SK-N-SH (cell line): ENCODE data around the gene MTHFD2L. TPM values are rescaled to one million over a fixed set of nuclear protein-coding genes. Genes with fewer than 3 reads are reported as not detected.

Source experiments
- CTCF ChIA-PET: fragments of 300-600, 350-600 bp; formaldehyde crosslinking; extraction: SDS; loops from one replicate; lab custom pipeline; 2021; lab: Yijun Ruan, JAX
- POLR2A ChIA-PET: fragments of 350-600 bp; sonication (Branson Sonifier 250); formaldehyde crosslinking; extraction: SDS; loops from one replicate; lab custom pipeline; 2020; ENCODE audit warnings: antibody characterized with exemption, inconsistent platforms; lab: Yijun Ruan, JAX
- DNase-seq: peaks from one replicate; pipeline ENCODE4 v3.0.0; 2012
- H2AFZ ChIP-seq: fragments of 200-600 bp; sonication (generic); 2 replicates; pipeline ENCODE4 v1.8.1; 2016; ENCODE audit warnings: antibody characterized with exemption, mild to moderate bottlenecking, low read depth
- H3F3A ChIP-seq: fragments of 200-600 bp; sonication (generic); replicated peaks from 2 replicates; pipeline ENCODE3; 2016; ENCODE audit warnings: antibody characterized with exemption, mild to moderate bottlenecking; ENCODE audit not compliant: insufficient read depth
- H3K27ac ChIP-seq, 2 experiments: fragments of 200-500 bp in 1 of 2; fragments of 200-600 bp in 1 of 2; sonication (Bioruptor generic) in 1 of 2; sonication (generic), shearing (Covaris generic) in 1 of 2; 2 replicates each; pipeline versions ENCODE4 v1.5.1 to v1.6.1; 2014 to 2016; ENCODE audit warnings: low read depth in 2 of 2, inconsistent platforms in 1 of 2, low read length in 1 of 2, mild to moderate bottlenecking in 1 of 2, mixed read lengths in 1 of 2
- H3K27me3 ChIP-seq: fragments of 200-600 bp; sonication (generic), shearing (Covaris generic); 2 replicates; pipeline ENCODE4 v1.6.1; 2016; ENCODE audit warnings: mixed run types; ENCODE audit not compliant: insufficient read depth
- H3K36me3 ChIP-seq, 2 experiments: fragments of 200-500 bp in 1 of 2; fragments of 200-600 bp in 1 of 2; sonication (Bioruptor generic) in 1 of 2; sonication (generic) in 1 of 2; replicated peaks in 1 of 2; 2 replicates each; pipeline versions ENCODE3 to v1.5.1; 2014 to 2016; ENCODE audit warnings: low read length in 1 of 2, mild to moderate bottlenecking in 1 of 2; ENCODE audit not compliant: insufficient read depth in 2 of 2, control insufficient read depth in 1 of 2
- H3K4me1 ChIP-seq, 2 experiments: fragments of 200-500 bp in 1 of 2; fragments of 200-600 bp in 1 of 2; sonication (Bioruptor generic) in 1 of 2; sonication (generic), shearing (Covaris generic) in 1 of 2; 2 replicates each; pipeline versions ENCODE4 v1.5.1 to v1.6.1; 2014 to 2016; ENCODE audit warnings: low read depth in 1 of 2, low read length in 1 of 2, mixed run types in 1 of 2; ENCODE audit not compliant: insufficient read depth in 2 of 2, control insufficient read depth in 1 of 2
- H3K4me2 ChIP-seq: fragments of 200-600 bp; sonication (generic), shearing (Covaris generic); 2 replicates; pipeline ENCODE4 v1.6.1; 2017; ENCODE audit warnings: mixed run types
- H3K4me3 ChIP-seq, 2 experiments: fragments of 200-500 bp in 1 of 2; fragments of 200-600 bp in 1 of 2; sonication (Bioruptor generic) in 1 of 2; sonication (generic), shearing (Covaris generic) in 1 of 2; 2 replicates each; pipeline versions ENCODE4 v1.5.1 to v1.8.1; 2014 to 2016; ENCODE audit warnings: low read depth in 2 of 2, inconsistent platforms in 1 of 2, low read length in 1 of 2, mild to moderate bottlenecking in 1 of 2, mixed read lengths in 1 of 2, moderate library complexity in 1 of 2
- H3K79me2 ChIP-seq: fragments of 200-600 bp; sonication (generic); 2 replicates; pipeline ENCODE4 v1.8.1; 2017; ENCODE audit warnings: mild to moderate bottlenecking; ENCODE audit not compliant: insufficient read depth
- H3K9ac ChIP-seq: fragments of 200-600 bp; sonication (generic); 2 replicates; pipeline ENCODE4 v1.6.1; 2017; ENCODE audit warnings: mixed run types
- H3K9me2 ChIP-seq: fragments of 200-600 bp; sonication (generic); 2 replicates; pipeline ENCODE4 v1.6.1; 2017; ENCODE audit warnings: mixed run types
- H3K9me3 ChIP-seq: fragments of 200-600 bp; sonication (generic); 2 replicates; pipeline ENCODE4 v1.6.1; 2017; ENCODE audit warnings: mixed run types, mild to moderate bottlenecking, moderate library complexity
- H4K20me1 ChIP-seq: fragments of 200-600 bp; sonication (generic); 2 replicates; pipeline ENCODE4 v1.6.1; 2017; ENCODE audit warnings: mild to moderate bottlenecking, mixed run types; ENCODE audit not compliant: insufficient read depth
- CHD2 ChIP-seq: fragments of 150-350 bp; IDR thresholded peaks from 2 replicates; pipeline ENCODE4 v1.6.1; 2018; ENCODE audit warnings: low read length; ENCODE audit not compliant: partially characterized antibody
- CTCF ChIP-seq: fragments of 200-600 bp; sonication (generic); IDR thresholded peaks from 2 replicates; pipeline ENCODE4 v1.6.1; 2017; ENCODE audit warnings: antibody characterized with exemption, mild to moderate bottlenecking, moderate library complexity
- FOXM1 ChIP-seq: IDR thresholded peaks from 2 replicates; pipeline ENCODE4 v1.4.0; 2012; ENCODE audit warnings: low read depth, mild to moderate bottlenecking
- GABPA ChIP-seq: IDR thresholded peaks from 2 replicates; pipeline ENCODE4 v1.4.0; 2012; ENCODE audit warnings: low read depth, mild to moderate bottlenecking
- GATA2 ChIP-seq: sonication (generic); formaldehyde crosslinking; IDR thresholded peaks from 2 replicates; pipeline ENCODE4 v1.5.0; 2020; ENCODE audit warnings: mild to moderate bottlenecking, missing genetic modification reagents
- IRF3 ChIP-seq: fragments of 150-350 bp; IDR thresholded peaks from 2 replicates; pipeline ENCODE4 v1.6.1; 2016; ENCODE audit warnings: mild to moderate bottlenecking, low read depth, low read length
- JUND ChIP-seq: IDR thresholded peaks from 2 replicates; pipeline ENCODE4 v1.4.0; 2012
- MEF2A ChIP-seq: IDR thresholded peaks from 2 replicates; pipeline ENCODE4 v1.4.0; 2012; ENCODE audit warnings: low read depth, borderline replicate concordance
- NFIC ChIP-seq: IDR thresholded peaks from 2 replicates; pipeline ENCODE4 v1.4.0; 2012; ENCODE audit warnings: borderline replicate concordance
- NRF1 ChIP-seq: IDR thresholded peaks from 2 replicates; pipeline ENCODE4 v1.6.1; 2012; ENCODE audit warnings: low read depth, mild to moderate bottlenecking, low read length
- PBX3 ChIP-seq: IDR thresholded peaks from 2 replicates; pipeline ENCODE4; 2012
- POLR2AphosphoS5 ChIP-seq: IDR thresholded peaks from 2 replicates; pipeline ENCODE4 v1.6.1; 2012; ENCODE audit warnings: low read depth, low read length
- RAD21 ChIP-seq: IDR thresholded peaks from 2 replicates; pipeline ENCODE4 v1.6.1; 2012; ENCODE audit warnings: mild to moderate bottlenecking, low read length
- RFX5 ChIP-seq: IDR thresholded peaks from 2 replicates; pipeline ENCODE4 v1.6.1; 2012; ENCODE audit warnings: mild to moderate bottlenecking, improper control_type of control experiment, low read length
- RXRA ChIP-seq: IDR thresholded peaks from 2 replicates; pipeline ENCODE4 v1.4.0; 2012; ENCODE audit warnings: low read depth, mild to moderate bottlenecking, borderline replicate concordance
- SIN3A ChIP-seq: IDR thresholded peaks from 2 replicates; pipeline ENCODE4 v1.6.1; 2012; ENCODE audit warnings: low read depth, mild to moderate bottlenecking, low read length, moderate library complexity, borderline replicate concordance
- SMC3 ChIP-seq: IDR thresholded peaks from 2 replicates; pipeline ENCODE4 v1.6.1; 2012; ENCODE audit warnings: low read depth, low read length, improper control_type of control experiment
- TCF12 ChIP-seq: IDR thresholded peaks from 2 replicates; pipeline ENCODE4 v1.4.0; 2012
- TEAD4 ChIP-seq: IDR thresholded peaks from 2 replicates; pipeline ENCODE4 v1.4.0; 2012; ENCODE audit warnings: mild to moderate bottlenecking, borderline replicate concordance; ENCODE audit not compliant: insufficient read depth
- USF1 ChIP-seq: IDR thresholded peaks from 2 replicates; pipeline ENCODE4 v1.4.0; 2012; ENCODE audit warnings: low read depth, borderline replicate concordance
- YY1 ChIP-seq: IDR thresholded peaks from 2 replicates; pipeline ENCODE4 v1.4.0; 2012; ENCODE audit warnings: low read depth, mild to moderate bottlenecking
- WGBS: methylation state at CpG from one replicate; pipeline ENCODE4 v1.1.6; 2017; ENCODE audit warnings: low lambda C conversion rate; 5-methylcytosine and 5-hydroxymethylcytosine counted together
- polyA plus RNA-seq, 3 experiments: library from polyadenylated mRNA; depleted of rRNA; stranded (reverse); fragments of >200 nt; gene quantifications; 2 replicates each; pipeline ENCODE4 v1.2.3, GENCODE V29; 2012

MTHFD2L gene
- polyA plus RNA-seq, 1 of the 3 experiments (the other 2 are of a cell fraction): 4.8 TPM

GRCh38 chr4:74260036-74260435 is 102.1 kb downstream of the MTHFD2L start:
- no peaks in the 10 kb centered on the region for H3K9me2 ChIP-seq
- WGBS: 75% methylated on average over 1 of the region's 1 CpG
- POLR2A ChIA-PET: no interaction called here

GRCh38 chr4:74262522-74262921 is 104.6 kb downstream of the MTHFD2L start:
- CTCF ChIA-PET: no interaction called here
- no peaks in the 10 kb centered on the region for H3F3A ChIP-seq
- H3K36me3 ChIP-seq: no peaks in the 10 kb centered on the region
- H3K79me2 ChIP-seq: no peaks in the 10 kb centered on the region
- no peak overlapping the region for H3K9ac ChIP-seq
- DNase-seq: peak; percentile 6
- POLR2A ChIA-PET: interaction anchor here (0.5 kb wide), 1 partner anchor 1385 kb away, joined by 3 read pairs; no protein-coding TSS in a partner anchor
- H3K9me2 ChIP-seq: no peaks in the 10 kb centered on the region
- no peak overlapping the region for H2AFZ ChIP-seq
- no peaks in the 10 kb centered on the region for H3K9me3 ChIP-seq
- no peaks in the 10 kb centered on the region for H4K20me1 ChIP-seq
- no peak overlapping the region for H3K4me2 ChIP-seq
- H3K4me1 ChIP-seq: no peaks in the 10 kb centered on the region; a peak in 1 of 4 replicates
- no peak overlapping the region for H3K4me3 ChIP-seq
- H3K27me3 ChIP-seq: no peaks in the 10 kb centered on the region
- H3K27ac ChIP-seq: no peak overlapping the region
- TF ChIP-seq JUND (peak; percentile 49), CTCF (no peak), GABPA (no peak), POLR2AphosphoS5 (peak; percentile 32; the same call in 1 of the 2 replicates), YY1 (no peak), RXRA (no peak), CHD2 (no peak), RFX5 (no peak)

More at GRCh38 chr4:74260036-74260435, 102.1 kb downstream of the MTHFD2L start:
- Histone ChIP-seq H3K27ac (no peak overlapping the region), H3K79me2 (no peaks in the 10 kb centered on the region), H4K20me1 (no peaks in the 10 kb centered on the region), H3F3A (no peaks in the 10 kb centered on the region), H2AFZ (no peak overlapping the region), H3K4me1 (no peaks in the 10 kb centered on the region; a peak in 1 of 4 replicates), H3K9ac (no peak overlapping the region), H3K4me2 (no peak overlapping the region), H3K4me3 (no peak overlapping the region), H3K9me3 (no peaks in the 10 kb centered on the region), H3K27me3 (no peaks in the 10 kb centered on the region), H3K36me3 (no peaks in the 10 kb centered on the region)
- CTCF ChIA-PET: no interaction called here
- no peak for TF ChIP-seq CHD2
- no peak for TF ChIP-seq JUND
- no peak for TF ChIP-seq SIN3A
- no peak for TF ChIP-seq TEAD4
- TF ChIP-seq FOXM1: no peak
- TF ChIP-seq IRF3: no peak
- no peak for TF ChIP-seq NRF1
- no peak for TF ChIP-seq USF1
- TF ChIP-seq GATA2 (CRISPR knock-in tag): no peak
- no peak for TF ChIP-seq MEF2A
- TF ChIP-seq NFIC: no peak
- TF ChIP-seq RAD21: no peak
- TF ChIP-seq SMC3: no peak
- TF ChIP-seq RXRA: no peak
- no peak for TF ChIP-seq PBX3
- TF ChIP-seq RFX5: no peak
- TF ChIP-seq POLR2AphosphoS5: no peak
- TF ChIP-seq TCF12: no peak
- DNase-seq: no peak
